Ascending aorta (tissue), 2 donors: ENCODE measurements around the gene CTNNA2. TPM values are rescaled to one million over a fixed set of nuclear protein-coding genes. Genes with fewer than 3 reads are reported as not detected.

ENCODE experiments used
- DNase-seq, 2 donors: peaks; one replicate each; pipeline ENCODE4 v3.0.0-alpha.2; 2019; ENCODE audit warnings: low spot score in 2 of 2
- H3K27ac ChIP-seq, 2 donors: fragments of 200-600 bp; sonication (generic); one replicate each; pipeline ENCODE4 v1.5.1; 2016 to 2017; ENCODE audit warnings: mild to moderate bottlenecking in 1 of 2
- H3K27me3 ChIP-seq: fragments of 200-600 bp; sonication (generic); one replicate; pipeline ENCODE4 v1.5.1; 2017
- H3K36me3 ChIP-seq, 2 donors: fragments of 200-600 bp; sonication (generic); one replicate each; pipeline ENCODE4 v1.5.1; 2016
- H3K4me1 ChIP-seq, 2 donors: fragments of 200-600 bp; sonication (generic); one replicate each; pipeline ENCODE4 v1.5.1; 2016 to 2017; ENCODE audit warnings: mild to moderate bottlenecking in 1 of 2
- H3K4me3 ChIP-seq, 2 donors: fragments of 200-600 bp; sonication (generic); one replicate each; pipeline ENCODE4 v1.5.1; 2016 to 2017; ENCODE audit warnings: mild to moderate bottlenecking in 1 of 2
- H3K9me3 ChIP-seq, 2 donors: fragments of 200-600 bp; sonication (generic); one replicate each; pipeline ENCODE4 v1.5.1; 2016
- intact Hi-C: fragments of 100-400 bp; cut with DNase I; formaldehyde crosslinking; loops from one replicate; pipeline ENCODE4 v1.15.1; 2023
- total RNA-seq: library from RNA; depleted of rRNA; stranded (reverse); fragments of >200 nt; gene quantifications from one replicate; pipeline ENCODE4 v1.1.0, GENCODE V29; 2016
- TF ChIP-seq, protein P1 (sequence below), 3 experiments: fragments of 200-600 bp in 2 of 3; fragments of 450-650 bp in 1 of 3; sonication (generic) in 2 of 3; IDR thresholded peaks; one replicate each; pipeline ENCODE4 v1.5.1; 2016 to 2019; ENCODE audit warnings: antibody characterized with exemption in 3 of 3, mild to moderate bottlenecking in 1 of 3, moderate library complexity in 1 of 3

The CTNNA2 gene
- total RNA-seq, 1 donor from 2014 or later, result not detected

DNA sequence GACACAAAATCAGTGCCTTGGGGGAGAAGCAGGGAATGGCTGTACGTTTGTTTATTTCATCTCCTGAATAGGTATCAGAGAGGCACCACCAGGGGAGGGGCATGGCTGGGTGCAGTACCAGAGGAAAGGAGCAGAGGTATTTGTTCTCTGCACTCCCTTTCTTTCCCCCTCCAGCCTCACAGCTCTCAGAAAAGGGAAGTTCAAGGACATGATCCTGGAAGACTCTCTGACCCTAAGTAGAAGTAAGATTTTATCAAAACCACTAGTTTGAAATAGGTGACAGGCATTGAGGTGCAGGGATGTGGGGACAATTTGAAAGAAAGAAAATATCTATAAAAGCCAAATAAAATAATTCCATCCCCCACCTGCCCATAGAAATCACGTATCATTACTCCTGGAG, 655.2 kb downstream of the CTNNA2 start:
- intact Hi-C loops, result no loop called here
- TF ChIP-seq, protein P1, sequence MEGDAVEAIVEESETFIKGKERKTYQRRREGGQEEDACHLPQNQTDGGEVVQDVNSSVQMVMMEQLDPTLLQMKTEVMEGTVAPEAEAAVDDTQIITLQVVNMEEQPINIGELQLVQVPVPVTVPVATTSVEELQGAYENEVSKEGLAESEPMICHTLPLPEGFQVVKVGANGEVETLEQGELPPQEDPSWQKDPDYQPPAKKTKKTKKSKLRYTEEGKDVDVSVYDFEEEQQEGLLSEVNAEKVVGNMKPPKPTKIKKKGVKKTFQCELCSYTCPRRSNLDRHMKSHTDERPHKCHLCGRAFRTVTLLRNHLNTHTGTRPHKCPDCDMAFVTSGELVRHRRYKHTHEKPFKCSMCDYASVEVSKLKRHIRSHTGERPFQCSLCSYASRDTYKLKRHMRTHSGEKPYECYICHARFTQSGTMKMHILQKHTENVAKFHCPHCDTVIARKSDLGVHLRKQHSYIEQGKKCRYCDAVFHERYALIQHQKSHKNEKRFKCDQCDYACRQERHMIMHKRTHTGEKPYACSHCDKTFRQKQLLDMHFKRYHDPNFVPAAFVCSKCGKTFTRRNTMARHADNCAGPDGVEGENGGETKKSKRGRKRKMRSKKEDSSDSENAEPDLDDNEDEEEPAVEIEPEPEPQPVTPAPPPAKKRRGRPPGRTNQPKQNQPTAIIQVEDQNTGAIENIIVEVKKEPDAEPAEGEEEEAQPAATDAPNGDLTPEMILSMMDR (IDR thresholded peaks at IDR 0.05), result no peak
- no peaks in the 10 kb centered on the region for H3K27me3 ChIP-seq
- no peaks in the 10 kb centered on the region for H3K36me3 ChIP-seq
- no peaks in the 10 kb centered on the region for H3K9me3 ChIP-seq
- no peak for DNase-seq
- no peaks in the 10 kb centered on the region for H3K4me1 ChIP-seq
- H3K27ac ChIP-seq, result no peak overlapping the region
- H3K4me3 ChIP-seq, result no peak overlapping the region

DNA sequence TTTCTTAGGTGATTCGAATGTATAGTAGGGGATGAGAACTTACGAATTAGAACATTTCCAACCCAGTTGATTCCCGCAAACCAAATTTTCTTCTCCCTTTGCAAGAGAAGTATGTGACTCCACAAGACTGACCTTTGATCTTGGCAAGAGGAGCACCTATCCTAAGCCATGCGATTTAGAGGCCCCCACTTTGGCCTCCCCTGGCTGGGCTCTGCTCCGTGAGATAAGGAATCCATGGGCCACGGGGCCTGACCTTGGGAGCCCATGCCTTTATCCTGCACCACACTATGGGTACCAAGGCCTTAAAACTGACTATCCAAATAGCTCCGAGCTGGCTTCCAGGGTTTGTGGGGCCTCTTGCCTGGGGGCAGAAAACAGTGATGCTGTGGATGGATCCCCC, 656.0 kb downstream of the CTNNA2 start:
- no peak for DNase-seq
- intact Hi-C loops, result no loop called here
- no peaks in the 10 kb centered on the region for H3K9me3 ChIP-seq
- TF ChIP-seq, protein P1 (IDR thresholded peaks at IDR 0.05), result no peak
- H3K4me3 ChIP-seq, result no peak overlapping the region
- H3K27ac ChIP-seq, result no peak overlapping the region
- no peaks in the 10 kb centered on the region for H3K36me3 ChIP-seq
- no peaks in the 10 kb centered on the region for H3K27me3 ChIP-seq
- H3K4me1 ChIP-seq, result no peaks in the 10 kb centered on the region

DNA sequence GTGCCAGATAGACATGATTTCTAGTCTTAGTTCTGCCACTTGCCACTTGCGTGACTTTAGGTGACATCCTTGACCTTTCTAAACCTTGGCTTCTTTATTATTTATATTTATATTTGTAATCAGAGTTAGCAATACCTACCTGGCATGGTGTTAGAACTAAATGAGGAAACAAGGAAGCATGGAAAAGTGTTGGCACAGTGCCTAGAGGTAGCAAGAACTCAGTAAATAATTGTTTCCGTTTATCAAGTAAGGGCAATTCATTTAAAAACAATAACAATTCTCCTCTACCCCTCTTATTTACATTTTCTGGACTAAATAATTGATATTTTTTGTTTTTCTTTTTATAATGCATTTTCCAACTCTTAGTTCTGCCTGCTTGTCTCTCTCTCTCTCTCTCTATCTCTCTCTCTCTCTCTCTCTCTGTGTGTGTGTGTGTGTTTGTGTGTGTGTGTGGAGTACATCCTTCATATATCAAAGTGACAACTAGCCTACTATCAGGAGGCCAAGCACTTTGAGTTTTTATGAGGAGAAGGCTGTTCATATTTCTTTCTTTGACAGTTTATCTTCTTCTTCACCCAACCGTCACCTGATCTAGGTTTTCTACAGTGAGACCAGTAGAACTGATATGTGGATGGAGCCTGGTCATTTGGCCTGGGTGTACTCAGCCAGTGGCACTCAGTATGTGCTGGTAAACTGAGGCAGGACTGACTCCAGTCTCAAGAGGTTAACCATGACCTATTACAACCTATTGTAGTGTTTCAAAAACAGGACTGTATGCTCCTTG, 657.2 kb downstream of the CTNNA2 start:
- TF ChIP-seq, protein P1 (IDR thresholded peaks at IDR 0.05), result no peak
- Histone ChIP-seq H3K27me3 (no peaks in the 10 kb centered on the region), H3K9me3 (no peaks in the 10 kb centered on the region), H3K27ac (no peak overlapping the region), H3K4me1 (no peaks in the 10 kb centered on the region), H3K4me3 (no peak overlapping the region), H3K36me3 (no peaks in the 10 kb centered on the region)
- intact Hi-C loops, result no loop called here
- DNase-seq, result no peak

DNA sequence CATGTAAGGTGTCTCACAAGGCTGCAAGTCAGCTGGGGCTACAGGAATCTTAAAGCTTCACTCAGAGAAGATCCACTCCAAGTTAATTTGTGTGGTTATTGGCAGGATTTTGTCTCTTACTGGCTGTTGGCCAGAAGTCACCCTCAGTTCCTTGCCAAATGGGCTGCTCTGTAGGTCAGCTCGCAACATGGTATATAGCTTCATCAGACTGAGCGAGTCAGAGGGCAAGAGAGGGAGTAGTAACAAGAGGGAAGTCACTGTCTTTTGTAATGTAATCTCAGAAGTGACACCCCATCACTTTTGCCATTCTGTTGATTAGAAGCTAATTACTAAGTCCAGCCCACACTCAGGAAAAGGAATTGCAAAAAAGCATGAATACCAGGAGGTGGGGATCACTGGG, 672.2 kb downstream of the CTNNA2 start:
- no peak for DNase-seq
- no peaks in the 10 kb centered on the region for H3K9me3 ChIP-seq
- intact Hi-C loops, result no loop called here

DNA sequence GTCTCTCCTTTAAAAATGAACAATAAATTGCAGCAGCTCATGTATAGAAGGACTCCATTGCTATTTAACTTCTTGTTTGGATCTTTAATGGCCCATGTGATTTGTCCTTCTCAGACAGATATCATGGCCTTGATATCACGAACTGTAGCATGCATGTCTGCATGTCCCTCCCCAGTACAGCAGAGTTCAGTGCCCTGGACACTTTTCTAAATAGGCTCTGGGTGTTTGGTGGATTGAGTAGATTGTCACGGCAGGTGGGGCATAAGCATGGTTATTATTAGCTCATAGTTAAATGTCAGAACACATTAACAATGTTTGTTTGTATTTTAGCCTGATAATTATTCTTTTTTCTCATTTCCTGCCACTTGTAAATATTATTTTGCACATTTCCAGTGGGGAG, 673.4 kb downstream of the CTNNA2 start:
- intact Hi-C loops, result no loop called here
- no peak for DNase-seq
- H3K36me3 ChIP-seq, result no peaks in the 10 kb centered on the region
- no peaks in the 10 kb centered on the region for H3K4me1 ChIP-seq
- H3K9me3 ChIP-seq, result no peaks in the 10 kb centered on the region
- no peak overlapping the region for H3K27ac ChIP-seq
- no peak overlapping the region for H3K4me3 ChIP-seq
- no peaks in the 10 kb centered on the region for H3K27me3 ChIP-seq
- TF ChIP-seq, protein P1 (IDR thresholded peaks at IDR 0.05), result no peak

More for the DNA sequence above, 672.2 kb downstream of the CTNNA2 start:
- H3K4me3 ChIP-seq, result no peak overlapping the region
- no peaks in the 10 kb centered on the region for H3K27me3 ChIP-seq
- no peaks in the 10 kb centered on the region for H3K4me1 ChIP-seq
- TF ChIP-seq, protein P1 (IDR thresholded peaks at IDR 0.05), result no peak
- H3K36me3 ChIP-seq, result no peaks in the 10 kb centered on the region
- no peak overlapping the region for H3K27ac ChIP-seq
